ENCODE data around the gene SHMT1. TPM values are rescaled to one million over a fixed set of nuclear protein-coding genes. Genes with fewer than 3 reads are reported as not detected.
"Not testable (repeated sequence)": the region's sequence is repeated elsewhere in the genome, so short reads cannot be mapped to it uniquely, and the experiment has no call there.

Gene SHMT1
- total RNA-seq, 2 experiments from 2014 or later: 60.3 to 66.5 TPM

- CTCF ChIA-PET; H3K4me1 Mint-ChIP-seq; H3K27ac Mint-ChIP-seq; H3K9me3 Mint-ChIP-seq (ENCODE audit: low read depth); H3K36me3 Mint-ChIP-seq; DNase-seq; H3K4me3 Mint-ChIP-seq: not testable (repeated sequence)
- H3K27me3 Mint-ChIP-seq: peaks cover 27% of the 10 kb centered on the region
- ATAC-seq: peak; percentile 60
These were observed 19.7 kb upstream of the SHMT1 start for GRCh38 chr17:18383079-18383481.

- ATAC-seq: no peak
- no peaks in the 10 kb centered on the region for H3K36me3 Mint-ChIP-seq
These were observed 19.2 kb upstream of the SHMT1 start for GRCh38 chr17:18382441-18383078.

GRCh38 chr17:18381953-18382245, 18.5 kb upstream of the SHMT1 start:
- H3K27me3 Mint-ChIP-seq: peaks cover 24% of the 10 kb centered on the region
- no peaks in the 10 kb centered on the region for H3K36me3 Mint-ChIP-seq
- peaks cover 1% of the 10 kb centered on the region for H3K4me1 Mint-ChIP-seq
- DNase-seq: no peak
- no peak overlapping the region for H3K27ac Mint-ChIP-seq
- H3K4me3 Mint-ChIP-seq: no peak overlapping the region
- ATAC-seq: no peak
- H3K9me3 Mint-ChIP-seq (ENCODE audit: low read depth): no peaks in the 10 kb centered on the region
- CTCF ChIA-PET: no interaction called here

More at GRCh38 chr17:18382441-18383078, 19.2 kb upstream of the SHMT1 start:
- CTCF ChIA-PET: no interaction called here
- H3K27me3 Mint-ChIP-seq: peaks cover 25% of the 10 kb centered on the region
- H3K27ac Mint-ChIP-seq: no peak overlapping the region
- H3K4me1 Mint-ChIP-seq: peaks cover 1% of the 10 kb centered on the region
- no peak for DNase-seq
- no peaks in the 10 kb centered on the region for H3K9me3 Mint-ChIP-seq (ENCODE audit: low read depth)
- no peak overlapping the region for H3K4me3 Mint-ChIP-seq

GRCh38 chr17:18381158-18381952, 18.0 kb upstream of the SHMT1 start:
- H3K27ac Mint-ChIP-seq: no peak overlapping the region
- no peaks in the 10 kb centered on the region for H3K36me3 Mint-ChIP-seq
- CTCF ChIA-PET: no interaction called here
- H3K27me3 Mint-ChIP-seq: peaks cover 24% of the 10 kb centered on the region
- H3K4me3 Mint-ChIP-seq: no peak overlapping the region
- DNase-seq: no peak
- H3K4me1 Mint-ChIP-seq: peaks cover 1% of the 10 kb centered on the region
- no peaks in the 10 kb centered on the region for H3K9me3 Mint-ChIP-seq (ENCODE audit: low read depth)
- no peak for ATAC-seq

GRCh38 chr17:18380471-18381157, 17.3 kb upstream of the SHMT1 start:
- ATAC-seq: no peak
- CTCF ChIA-PET: no interaction called here

GRCh38 chr17:18379246-18380146, 16.1 kb upstream of the SHMT1 start:
- ATAC-seq (no peak), DNase-seq (no peak)
- H3K36me3 Mint-ChIP-seq: peaks cover 2% of the 10 kb centered on the region
- H3K9me3 Mint-ChIP-seq (ENCODE audit: low read depth): peaks cover 2% of the 10 kb centered on the region
- CTCF ChIA-PET: no interaction called here
- no peak overlapping the region for H3K27ac Mint-ChIP-seq
- peaks cover 1% of the 10 kb centered on the region for H3K4me1 Mint-ChIP-seq
- no peak overlapping the region for H3K4me3 Mint-ChIP-seq
- peaks cover 22% of the 10 kb centered on the region for H3K27me3 Mint-ChIP-seq

More at GRCh38 chr17:18380471-18381157, 17.3 kb upstream of the SHMT1 start:
- Mint-ChIP-seq H3K4me1 (peaks cover 1% of the 10 kb centered on the region), H3K4me3 (no peak overlapping the region), H3K36me3 (no peaks in the 10 kb centered on the region), H3K27ac (no peak overlapping the region), H3K9me3 (ENCODE audit: low read depth) (no peaks in the 10 kb centered on the region), H3K27me3 (peaks cover 20% of the 10 kb centered on the region)
- DNase-seq: no peak

- CTCF ChIA-PET; H3K36me3 Mint-ChIP-seq; H3K9me3 Mint-ChIP-seq (ENCODE audit: low read depth); H3K4me1 Mint-ChIP-seq; H3K4me3 Mint-ChIP-seq; DNase-seq; H3K27ac Mint-ChIP-seq; ATAC-seq: not testable (repeated sequence)
- H3K27me3 Mint-ChIP-seq: peaks cover 14% of the 10 kb centered on the region
These were observed 15.3 kb upstream of the SHMT1 start for GRCh38 chr17:18378614-18379013.

- H3K27me3 Mint-ChIP-seq: peaks cover 13% of the 10 kb centered on the region
- H3K4me3 Mint-ChIP-seq: no peak overlapping the region
- H3K9me3 Mint-ChIP-seq (ENCODE audit: low read depth): peaks cover 2% of the 10 kb centered on the region
- CTCF ChIA-PET: no interaction called here
- H3K27ac Mint-ChIP-seq: no peak overlapping the region
- H3K36me3 Mint-ChIP-seq: peaks cover 2% of the 10 kb centered on the region
- no peak for DNase-seq
- ATAC-seq: no peak
- H3K4me1 Mint-ChIP-seq: peaks cover 9% of the 10 kb centered on the region
These were observed 14.8 kb upstream of the SHMT1 start for GRCh38 chr17:18378205-18378505.

GRCh38 chr17:18377437-18378204, 14.3 kb upstream of the SHMT1 start, which contains the start of gene EVPLL:
Gene EVPLL (plus strand): TSS chr17:18377778. CDS start chr17:18380938, 3,160 bp downstream.
- H3K27me3 Mint-ChIP-seq: peaks cover 13% of the 10 kb centered on the region

GRCh38 chr17:18374216-18374615, 10.9 kb upstream of the SHMT1 start:
- no peak overlapping the region for H3K4me3 Mint-ChIP-seq
- DNase-seq: no peak
- peaks cover 2% of the 10 kb centered on the region for H3K9me3 Mint-ChIP-seq (ENCODE audit: low read depth)
- no peak for ATAC-seq
- H3K27me3 Mint-ChIP-seq: peaks cover 11% of the 10 kb centered on the region
- CTCF ChIA-PET: no interaction called here
- no peak overlapping the region for H3K27ac Mint-ChIP-seq
- peaks cover 2% of the 10 kb centered on the region for H3K36me3 Mint-ChIP-seq
- H3K4me1 Mint-ChIP-seq: peaks cover 31% of the 10 kb centered on the region

More at GRCh38 chr17:18377437-18378204, 14.3 kb upstream of the SHMT1 start, which contains the start of gene EVPLL:
- Mint-ChIP-seq H3K9me3 (ENCODE audit: low read depth) (peaks cover 2% of the 10 kb centered on the region), H3K4me3 (no peak within 1 kb of the TSS), H3K4me1 (peaks cover 12% of the 10 kb centered on the region), H3K36me3 (peaks cover 2% of the 10 kb centered on the region), H3K27ac (no peak within 1 kb of the TSS)
- DNase-seq (no peak), ATAC-seq (no peak)
- CTCF ChIA-PET: no interaction called here

GRCh38 chr17:18373181-18373580, 9.8 kb upstream of the SHMT1 start:
- peaks cover 11% of the 10 kb centered on the region for H3K27me3 Mint-ChIP-seq
- DNase-seq; H3K36me3 Mint-ChIP-seq; H3K27ac Mint-ChIP-seq; H3K9me3 Mint-ChIP-seq (ENCODE audit: low read depth); H3K4me3 Mint-ChIP-seq; ATAC-seq: not testable (repeated sequence)
- peaks cover 31% of the 10 kb centered on the region for H3K4me1 Mint-ChIP-seq
- CTCF ChIA-PET: interaction anchor here (1.5 kb wide), 1 partner anchor 10 kb away, joined by 3 read pairs; the partner anchor contains the start of gene SHMT1

- ATAC-seq (peak; percentile 57), DNase-seq (no peak)
- peaks cover 2% of the 10 kb centered on the region for H3K9me3 Mint-ChIP-seq (ENCODE audit: low read depth)
- no peak overlapping the region for H3K4me3 Mint-ChIP-seq
- H3K27ac Mint-ChIP-seq: no peak overlapping the region
- peaks cover 11% of the 10 kb centered on the region for H3K27me3 Mint-ChIP-seq
- H3K4me1 Mint-ChIP-seq: peaks cover 30% of the 10 kb centered on the region
- H3K36me3 Mint-ChIP-seq: peaks cover 2% of the 10 kb centered on the region
- CTCF ChIA-PET: no interaction called here
These were observed 8.1 kb upstream of the SHMT1 start for GRCh38 chr17:18371455-18371854.

All from activated CD8-positive, alpha-beta memory T cell treated with anti-CD3 and anti-CD28 coated beads, Interleukin-2, amount 10 ng/mL, durations not matched to agents 7 days and 5 days (primary cell).